WTC11 (cell line): Measurements from ENCODE around the gene TNFAIP3. TPM values are rescaled to one million over a fixed set of nuclear protein-coding genes. Genes with fewer than 3 reads are reported as not detected.
A peak's percentile ranks its signal among the peaks of the same experiment; 100 is the strongest.

Source experiments
- ATAC-seq: fragments of 200-7000 bp; cut with Tn5 transposase; 2 replicates; pipeline ENCODE4 v1.10.0; 2021; ENCODE audit warnings: mild to moderate bottlenecking, moderate library complexity
- CTCF ChIA-PET: fragments of 300-600 bp; sonication (Branson Sonifier 250); formaldehyde crosslinking; loops from one replicate; lab custom pipeline; 2021; ENCODE audit warnings: antibody characterized with exemption; lab: Charles Lee
- POLR2A ChIA-PET: fragments of 350-600 bp; sonication (Branson Sonifier 250); formaldehyde crosslinking; loops from one replicate; lab custom pipeline; 2021; ENCODE audit warnings: antibody characterized with exemption; lab: Charles Lee
- DNase-seq: peaks from one replicate; pipeline ENCODE4 v3.0.0; 2021; ENCODE audit warnings: low spot score
- H3K27ac Mint-ChIP-seq: 2 replicates; pipeline ENCODE4 v1.8.0; 2021; ENCODE audit warnings: mixed read lengths
- H3K27me3 Mint-ChIP-seq: 2 replicates; pipeline ENCODE4 v1.8.0; 2021; ENCODE audit warnings: low read depth, mild to moderate bottlenecking, moderate library complexity, mixed read lengths
- H3K36me3 Mint-ChIP-seq: 2 replicates; pipeline ENCODE4 v1.8.0; 2021; ENCODE audit warnings: mixed read lengths
- H3K4me1 Mint-ChIP-seq: 2 replicates; pipeline ENCODE4 v1.8.0; 2022; ENCODE audit warnings: mixed read lengths
- H3K4me3 Mint-ChIP-seq: 2 replicates; pipeline ENCODE4 v1.8.0; 2021; ENCODE audit warnings: mild to moderate bottlenecking, moderate library complexity, mixed read lengths
- H3K9me3 Mint-ChIP-seq: 2 replicates; pipeline ENCODE4 v1.8.0; 2021; ENCODE audit warnings: mixed read lengths
- EMX1 ChIP-seq: fragments of 250-450 bp; sonication (Bioruptor Pico); IDR thresholded peaks from 2 replicates; pipeline ENCODE4 v1.8.0; 2021; ENCODE audit warnings: mild to moderate bottlenecking
- FOXJ3 ChIP-seq: sonication (generic); formaldehyde crosslinking; IDR thresholded peaks from 2 replicates; pipeline ENCODE4 v1.9.0; 2021; ENCODE audit warnings: missing genetic modification reagents, mild to moderate bottlenecking, borderline replicate concordance
- GABPB1 ChIP-seq: sonication (generic); formaldehyde crosslinking; IDR thresholded peaks from 2 replicates; pipeline ENCODE4 v1.8.1; 2023; ENCODE audit warnings: mild to moderate bottlenecking, missing genetic modification reagents
- JAZF1 ChIP-seq: fragments of 250-450 bp; sonication (Bioruptor Pico); IDR thresholded peaks from 2 replicates; pipeline ENCODE4 v1.9.0; 2021; ENCODE audit warnings: moderate library complexity, mild to moderate bottlenecking, inconsistent platforms
- JUN ChIP-seq: sonication (generic); formaldehyde crosslinking; IDR thresholded peaks from 2 replicates; pipeline ENCODE4 v1.8.0; 2023; ENCODE audit warnings: mild to moderate bottlenecking, missing genetic modification reagents
- MXD4 ChIP-seq: fragments of 250-450 bp; sonication (Bioruptor Pico); IDR thresholded peaks from 2 replicates; pipeline ENCODE4 v1.8.0; 2021; ENCODE audit warnings: mild to moderate bottlenecking, moderate library complexity, borderline replicate concordance
- NR3C1 ChIP-seq: sonication (generic); formaldehyde crosslinking; conservative IDR thresholded peaks from 2 replicates; pipeline ENCODE4 v1.8.1; 2023; ENCODE audit warnings: low read depth, mild to moderate bottlenecking, missing genetic modification reagents
- SOX15 ChIP-seq: fragments of 250-450 bp; sonication (Bioruptor Pico); IDR thresholded peaks from 2 replicates; pipeline ENCODE4 v1.9.0; 2021; ENCODE audit warnings: mild to moderate bottlenecking
- TEAD1 ChIP-seq: sonication (generic); formaldehyde crosslinking; IDR thresholded peaks from 2 replicates; pipeline ENCODE4 v1.8.0; 2022; ENCODE audit warnings: mild to moderate bottlenecking, missing genetic modification reagents
- total RNA-seq: library from RNA; stranded (reverse); gene quantifications from 3 replicates; pipeline ENCODE4 v1.2.3, GENCODE V29; 2021
- TF ChIP-seq, protein P1 (sequence below): sonication (generic); formaldehyde crosslinking; IDR thresholded peaks from 2 replicates; pipeline ENCODE4 v1.8.1; 2023; ENCODE audit warnings: mild to moderate bottlenecking, missing genetic modification reagents, moderate library complexity
- TF ChIP-seq, protein P2 (sequence below): sonication (generic); formaldehyde crosslinking; IDR thresholded peaks from 2 replicates; pipeline ENCODE4 v1.8.1; 2022; ENCODE audit warnings: low read depth, mild to moderate bottlenecking, moderate library complexity, missing genetic modification reagents, borderline replicate concordance
- TF ChIP-seq, protein P3 (sequence below): fragments of 250-450 bp; sonication (Bioruptor Pico); IDR thresholded peaks from 2 replicates; pipeline ENCODE4 v1.9.0; 2021; ENCODE audit warnings: mild to moderate bottlenecking, borderline replicate concordance
- TF ChIP-seq, protein P4 (sequence below): sonication (generic); formaldehyde crosslinking; IDR thresholded peaks from 2 replicates; pipeline ENCODE4 v1.8.0; 2023; ENCODE audit warnings: missing genetic modification reagents
- TF ChIP-seq, protein P5 (sequence below): sonication (generic); formaldehyde crosslinking; IDR thresholded peaks from 2 replicates; pipeline ENCODE4 v1.8.0; 2022; ENCODE audit warnings: mild to moderate bottlenecking, missing genetic modification reagents
- TF ChIP-seq, protein P6 (sequence below): sonication (generic); formaldehyde crosslinking; IDR thresholded peaks from 2 replicates; pipeline ENCODE4 v1.8.1; 2022; ENCODE audit warnings: mild to moderate bottlenecking, moderate library complexity, missing genetic modification reagents

The TNFAIP3 gene
- total RNA-seq, 1 experiment from 2014 or later = 4.2 TPM

DNA sequence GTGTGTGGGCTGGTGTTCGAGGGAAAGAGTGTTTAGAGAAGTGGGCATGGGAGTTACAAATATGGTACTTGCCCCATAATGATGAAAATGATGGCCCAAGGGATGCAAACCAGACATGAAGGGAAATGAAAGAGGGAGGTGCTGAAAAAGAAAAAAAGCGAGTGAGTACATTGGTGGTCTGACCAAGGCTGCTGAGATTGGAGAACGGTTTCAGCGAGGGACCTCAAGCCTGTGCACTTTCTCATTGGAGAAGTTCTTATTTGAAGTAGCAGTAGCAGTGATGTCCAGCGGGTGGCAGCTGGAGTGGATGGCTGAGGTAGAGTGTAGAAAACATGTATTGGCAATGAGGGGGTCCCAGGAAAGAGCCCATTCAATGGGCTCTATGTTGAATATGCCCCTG lies 54.8 kb downstream of the TNFAIP3 start (continued):
- no peak for TF ChIP-seq GABPB1 (CRISPR knock-in tag)

DNA sequence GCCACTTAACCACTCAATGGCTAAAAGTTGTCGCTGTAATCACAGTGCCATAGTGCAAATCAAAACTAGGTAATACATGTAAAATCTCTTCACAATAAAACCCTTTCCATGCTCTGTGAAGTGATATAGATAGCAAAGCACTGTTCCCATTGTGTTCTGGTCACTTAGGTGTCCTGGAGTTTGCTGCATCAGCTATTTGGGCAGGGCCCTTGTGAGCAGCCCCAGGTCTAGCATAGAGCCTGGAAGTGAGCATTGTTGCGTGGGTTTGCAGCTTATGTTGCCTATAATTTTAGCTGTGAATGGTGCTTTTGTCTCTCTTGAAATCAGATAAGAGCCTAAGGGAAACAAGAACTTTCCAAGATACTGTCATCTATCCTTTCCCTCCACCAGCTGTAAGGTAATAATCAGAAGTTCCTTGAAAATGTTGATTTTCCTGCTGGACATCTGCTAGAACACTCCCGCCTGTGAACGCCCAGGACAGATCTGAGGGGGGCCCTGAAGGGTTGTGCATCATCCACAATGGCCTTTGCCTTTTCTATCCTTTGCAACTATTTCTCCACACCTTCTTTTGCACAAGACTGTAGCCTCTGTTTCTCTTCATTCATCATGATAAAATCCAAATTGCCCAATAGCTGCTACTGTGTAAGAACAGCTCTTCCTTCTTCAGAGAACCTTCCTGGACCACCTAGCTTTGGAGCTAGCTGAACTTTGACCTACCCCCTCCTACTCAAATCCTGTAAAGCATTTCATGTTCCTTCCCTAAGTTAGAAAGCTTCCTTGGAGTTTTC lies 57.0 kb downstream of the TNFAIP3 start:
- no peaks in the 10 kb centered on the region for H3K36me3 Mint-ChIP-seq
- H3K4me3 Mint-ChIP-seq = no peak overlapping the region
- peaks cover 14% of the 10 kb centered on the region for H3K27me3 Mint-ChIP-seq
- no peak for TF ChIP-seq SOX15 (CRISPR knock-in tag)
- TF ChIP-seq, protein P1, sequence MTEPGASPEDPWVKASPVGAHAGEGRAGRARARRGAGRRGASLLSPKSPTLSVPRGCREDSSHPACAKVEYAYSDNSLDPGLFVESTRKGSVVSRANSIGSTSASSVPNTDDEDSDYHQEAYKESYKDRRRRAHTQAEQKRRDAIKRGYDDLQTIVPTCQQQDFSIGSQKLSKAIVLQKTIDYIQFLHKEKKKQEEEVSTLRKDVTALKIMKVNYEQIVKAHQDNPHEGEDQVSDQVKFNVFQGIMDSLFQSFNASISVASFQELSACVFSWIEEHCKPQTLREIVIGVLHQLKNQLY = no peak
- TF ChIP-seq MXD4 (CRISPR knock-in tag) = no peak
- TF ChIP-seq NR3C1 (CRISPR knock-in tag) = no peak
- TF ChIP-seq, protein P2, sequence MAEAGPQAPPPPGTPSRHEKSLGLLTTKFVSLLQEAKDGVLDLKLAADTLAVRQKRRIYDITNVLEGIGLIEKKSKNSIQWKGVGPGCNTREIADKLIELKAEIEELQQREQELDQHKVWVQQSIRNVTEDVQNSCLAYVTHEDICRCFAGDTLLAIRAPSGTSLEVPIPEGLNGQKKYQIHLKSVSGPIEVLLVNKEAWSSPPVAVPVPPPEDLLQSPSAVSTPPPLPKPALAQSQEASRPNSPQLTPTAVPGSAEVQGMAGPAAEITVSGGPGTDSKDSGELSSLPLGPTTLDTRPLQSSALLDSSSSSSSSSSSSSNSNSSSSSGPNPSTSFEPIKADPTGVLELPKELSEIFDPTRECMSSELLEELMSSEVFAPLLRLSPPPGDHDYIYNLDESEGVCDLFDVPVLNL (CRISPR knock-in tag) = no peak
- ATAC-seq (no peak), DNase-seq (no peak)
- no peak overlapping the region for H3K27ac Mint-ChIP-seq
- CTCF ChIA-PET = interaction anchor here (2.1 to 2.4 kb wide), 2 partner anchors 16 to 45 kb away, joined by 5 to 9 read pairs; no protein-coding TSS in a partner anchor
- H3K4me1 Mint-ChIP-seq = peaks cover 36% of the 10 kb centered on the region
- no peaks in the 10 kb centered on the region for H3K9me3 Mint-ChIP-seq
- POLR2A ChIA-PET = no interaction called here

DNA sequence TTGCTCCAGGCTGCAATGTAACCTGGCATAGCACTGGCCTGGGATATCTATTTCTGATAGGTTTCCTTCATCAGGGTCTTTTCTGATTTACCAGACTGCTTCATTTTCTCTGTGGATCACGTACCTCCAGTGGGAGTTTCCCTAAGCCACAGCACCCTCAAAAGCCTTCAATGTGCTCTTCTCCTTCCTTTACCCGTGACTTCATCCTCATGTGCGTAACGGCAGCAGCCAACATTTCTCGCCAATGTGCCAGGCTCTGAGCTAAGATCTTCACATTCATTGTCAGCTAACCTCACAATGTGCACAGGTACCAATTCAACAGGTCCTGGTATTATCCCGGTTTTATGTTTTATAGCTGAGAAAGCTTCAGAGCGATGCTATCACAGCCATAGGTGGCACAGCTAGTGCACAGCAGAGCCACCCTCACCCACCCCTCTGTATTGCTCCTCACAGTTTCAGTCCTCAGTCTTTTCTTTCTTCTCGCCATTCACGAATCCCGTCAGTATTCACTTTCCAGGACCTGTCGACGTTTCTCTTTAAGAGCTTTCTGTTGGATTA lies 58.2 kb downstream of the TNFAIP3 start:
- ATAC-seq = no peak
- H3K4me1 Mint-ChIP-seq = peaks cover 36% of the 10 kb centered on the region
- ChIA-PET POLR2A (interaction anchor here (0.6 kb wide), 1 partner anchor 360 kb away, joined by 4 read pairs; no protein-coding TSS in a partner anchor), CTCF (interaction anchor here (1.0 to 2.4 kb wide), 6 partner anchors 13 to 220 kb away, joined by 3 to 13 read pairs (median 6); no protein-coding TSS in a partner anchor)
- no peak overlapping the region for H3K27ac Mint-ChIP-seq
- H3K36me3 Mint-ChIP-seq = no peaks in the 10 kb centered on the region
- peak overlapping the region; percentile 31; the same call in 1 of the 2 replicates for H3K4me3 Mint-ChIP-seq
- peaks cover 14% of the 10 kb centered on the region for H3K27me3 Mint-ChIP-seq
- no peaks in the 10 kb centered on the region for H3K9me3 Mint-ChIP-seq
- no peak for DNase-seq
- TF ChIP-seq TEAD1 (no peak), EMX1 (CRISPR knock-in tag) (no peak), JUN (CRISPR knock-in tag) (no peak), JAZF1 (CRISPR knock-in tag) (no peak), FOXJ3 (CRISPR knock-in tag) (no peak)
- TF ChIP-seq, protein P3, sequence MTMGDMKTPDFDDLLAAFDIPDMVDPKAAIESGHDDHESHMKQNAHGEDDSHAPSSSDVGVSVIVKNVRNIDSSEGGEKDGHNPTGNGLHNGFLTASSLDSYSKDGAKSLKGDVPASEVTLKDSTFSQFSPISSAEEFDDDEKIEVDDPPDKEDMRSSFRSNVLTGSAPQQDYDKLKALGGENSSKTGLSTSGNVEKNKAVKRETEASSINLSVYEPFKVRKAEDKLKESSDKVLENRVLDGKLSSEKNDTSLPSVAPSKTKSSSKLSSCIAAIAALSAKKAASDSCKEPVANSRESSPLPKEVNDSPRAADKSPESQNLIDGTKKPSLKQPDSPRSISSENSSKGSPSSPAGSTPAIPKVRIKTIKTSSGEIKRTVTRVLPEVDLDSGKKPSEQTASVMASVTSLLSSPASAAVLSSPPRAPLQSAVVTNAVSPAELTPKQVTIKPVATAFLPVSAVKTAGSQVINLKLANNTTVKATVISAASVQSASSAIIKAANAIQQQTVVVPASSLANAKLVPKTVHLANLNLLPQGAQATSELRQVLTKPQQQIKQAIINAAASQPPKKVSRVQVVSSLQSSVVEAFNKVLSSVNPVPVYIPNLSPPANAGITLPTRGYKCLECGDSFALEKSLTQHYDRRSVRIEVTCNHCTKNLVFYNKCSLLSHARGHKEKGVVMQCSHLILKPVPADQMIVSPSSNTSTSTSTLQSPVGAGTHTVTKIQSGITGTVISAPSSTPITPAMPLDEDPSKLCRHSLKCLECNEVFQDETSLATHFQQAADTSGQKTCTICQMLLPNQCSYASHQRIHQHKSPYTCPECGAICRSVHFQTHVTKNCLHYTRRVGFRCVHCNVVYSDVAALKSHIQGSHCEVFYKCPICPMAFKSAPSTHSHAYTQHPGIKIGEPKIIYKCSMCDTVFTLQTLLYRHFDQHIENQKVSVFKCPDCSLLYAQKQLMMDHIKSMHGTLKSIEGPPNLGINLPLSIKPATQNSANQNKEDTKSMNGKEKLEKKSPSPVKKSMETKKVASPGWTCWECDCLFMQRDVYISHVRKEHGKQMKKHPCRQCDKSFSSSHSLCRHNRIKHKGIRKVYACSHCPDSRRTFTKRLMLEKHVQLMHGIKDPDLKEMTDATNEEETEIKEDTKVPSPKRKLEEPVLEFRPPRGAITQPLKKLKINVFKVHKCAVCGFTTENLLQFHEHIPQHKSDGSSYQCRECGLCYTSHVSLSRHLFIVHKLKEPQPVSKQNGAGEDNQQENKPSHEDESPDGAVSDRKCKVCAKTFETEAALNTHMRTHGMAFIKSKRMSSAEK (CRISPR knock-in tag) = no peak
- TF ChIP-seq, protein P4, sequence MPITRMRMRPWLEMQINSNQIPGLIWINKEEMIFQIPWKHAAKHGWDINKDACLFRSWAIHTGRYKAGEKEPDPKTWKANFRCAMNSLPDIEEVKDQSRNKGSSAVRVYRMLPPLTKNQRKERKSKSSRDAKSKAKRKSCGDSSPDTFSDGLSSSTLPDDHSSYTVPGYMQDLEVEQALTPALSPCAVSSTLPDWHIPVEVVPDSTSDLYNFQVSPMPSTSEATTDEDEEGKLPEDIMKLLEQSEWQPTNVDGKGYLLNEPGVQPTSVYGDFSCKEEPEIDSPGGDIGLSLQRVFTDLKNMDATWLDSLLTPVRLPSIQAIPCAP (CRISPR knock-in tag) = no peak
- TF ChIP-seq, protein P5, sequence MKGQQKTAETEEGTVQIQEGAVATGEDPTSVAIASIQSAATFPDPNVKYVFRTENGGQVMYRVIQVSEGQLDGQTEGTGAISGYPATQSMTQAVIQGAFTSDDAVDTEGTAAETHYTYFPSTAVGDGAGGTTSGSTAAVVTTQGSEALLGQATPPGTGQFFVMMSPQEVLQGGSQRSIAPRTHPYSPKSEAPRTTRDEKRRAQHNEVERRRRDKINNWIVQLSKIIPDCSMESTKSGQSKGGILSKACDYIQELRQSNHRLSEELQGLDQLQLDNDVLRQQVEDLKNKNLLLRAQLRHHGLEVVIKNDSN (CRISPR knock-in tag) = no peak
- TF ChIP-seq, protein P6, sequence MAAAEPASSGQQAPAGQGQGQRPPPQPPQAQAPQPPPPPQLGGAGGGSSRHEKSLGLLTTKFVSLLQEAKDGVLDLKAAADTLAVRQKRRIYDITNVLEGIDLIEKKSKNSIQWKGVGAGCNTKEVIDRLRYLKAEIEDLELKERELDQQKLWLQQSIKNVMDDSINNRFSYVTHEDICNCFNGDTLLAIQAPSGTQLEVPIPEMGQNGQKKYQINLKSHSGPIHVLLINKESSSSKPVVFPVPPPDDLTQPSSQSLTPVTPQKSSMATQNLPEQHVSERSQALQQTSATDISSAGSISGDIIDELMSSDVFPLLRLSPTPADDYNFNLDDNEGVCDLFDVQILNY (CRISPR knock-in tag) = no peak
